ENCODE data around the gene UGT2B11. TPM values are rescaled to one million over a fixed set of nuclear protein-coding genes. Genes with fewer than 3 reads are reported as not detected.
"Not testable (repeated sequence)": the region's sequence is repeated elsewhere in the genome, so short reads cannot be mapped to it uniquely, and the experiment has no call there.

Gene UGT2B11
- polyA plus RNA-seq, 3 donors: 0.30 to 5.1 (median 4.6) TPM

GRCh38 chr4:69170233-69171134, 44.1 kb downstream of the UGT2B11 start:
- peak; percentile 33 for DNase-seq

DNA sequence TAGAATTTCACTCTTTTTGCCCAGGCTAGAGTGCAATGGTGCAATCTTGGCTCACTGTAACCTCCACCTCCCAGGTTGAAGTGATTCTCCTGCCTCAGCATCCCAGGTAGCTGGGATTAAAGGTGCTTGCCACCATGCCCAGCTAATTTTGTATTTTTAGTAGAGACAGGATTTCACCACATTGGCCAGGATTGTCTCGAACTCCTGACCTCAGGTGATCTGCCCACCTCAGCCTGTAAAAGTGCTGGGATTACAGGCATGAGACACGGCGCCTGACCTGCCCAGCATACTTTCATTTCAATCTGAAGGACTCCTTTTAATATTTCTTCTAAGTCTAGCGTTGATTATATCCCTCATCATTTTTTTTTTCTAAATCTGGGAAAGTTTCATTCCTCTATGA, 45.4 kb downstream of the UGT2B11 start:
- DNase-seq: not testable (repeated sequence)

- no peak for DNase-seq
Observed at GRCh38 chr4:69167300-69167699, 47.2 kb downstream of the UGT2B11 start.

GRCh38 chr4:69166376-69166775, 48.2 kb downstream of the UGT2B11 start:
- DNase-seq: not testable (repeated sequence)

DNA sequence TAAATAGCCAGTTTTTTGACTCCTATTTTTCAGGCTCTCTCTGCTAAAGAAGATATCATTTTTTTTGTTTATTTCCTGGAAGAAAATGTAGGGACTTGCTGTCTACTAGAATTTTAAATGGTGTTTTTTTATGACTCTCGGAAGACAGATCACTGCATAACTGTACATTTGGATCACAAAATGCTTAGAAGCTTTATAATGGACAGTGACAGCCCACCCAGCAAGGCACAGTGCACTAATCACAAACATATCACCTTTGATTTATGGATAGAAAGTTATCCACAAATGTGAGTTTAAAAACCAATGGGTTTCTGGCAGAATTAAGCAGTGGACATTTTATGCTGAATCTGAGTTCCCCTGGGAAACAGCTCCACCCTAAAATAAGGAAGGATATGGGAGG, 48.8 kb downstream of the UGT2B11 start:
- not testable (repeated sequence) for DNase-seq

DNA sequence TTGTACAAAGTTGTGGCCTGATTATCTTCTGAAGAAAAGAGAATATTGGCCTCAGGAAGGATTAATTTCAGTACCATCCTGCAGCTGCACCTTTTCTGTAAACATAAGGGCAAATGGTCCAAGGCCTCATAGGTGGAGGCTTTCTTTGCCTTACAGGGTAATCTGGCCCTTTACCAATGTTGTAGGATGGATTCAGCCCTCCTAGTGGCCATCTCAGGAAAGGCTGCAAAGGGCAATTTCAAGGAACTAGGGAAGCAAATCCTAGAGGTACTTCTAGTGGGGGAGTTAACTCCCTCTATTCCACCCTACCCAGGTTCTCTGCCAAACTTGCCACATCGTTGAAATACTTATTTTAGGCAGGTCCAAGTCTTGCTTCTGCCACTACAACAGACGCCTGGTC, 57.6 kb downstream of the UGT2B11 start:
- no peak for DNase-seq

DNA sequence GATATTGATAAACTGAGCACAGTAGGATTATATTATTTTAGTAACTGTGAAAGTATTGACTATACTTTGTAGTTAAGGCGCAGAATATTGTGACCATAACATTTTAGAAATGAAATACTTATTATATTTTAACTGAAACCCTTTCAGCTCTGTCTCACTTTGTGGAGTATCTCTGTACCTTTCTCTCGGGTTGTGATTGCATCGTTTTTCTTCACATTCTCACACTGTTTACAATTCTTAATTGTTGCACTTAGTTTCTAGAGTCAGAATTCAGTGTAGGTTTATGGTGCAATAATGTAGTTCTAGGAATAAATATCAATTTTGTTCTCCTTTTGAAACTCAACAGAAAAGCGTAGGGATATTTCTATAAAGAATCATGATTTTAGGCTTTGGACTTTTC, 60.5 kb downstream of the UGT2B11 start:
- DNase-seq: no peak

Other genes with a start within 250 kb of the UGT2B11 start
- gene UGT2B7, start 118.3 kb downstream of the UGT2B11 start, polyA plus RNA-seq (ENCODE audit: insufficient read length in 3 of 3): 100 to 1,000 TPM in 1 of 3 donors, 10 to 100 TPM in 2; 78.0 to 102 (median 87.8) TPM
- under 1 TPM in 2 of 3 donors, not detected in 1; 0.07 to 0.21 TPM for gene UGT2B28, start 65.7 kb upstream of the UGT2B11 start, polyA plus RNA-seq (ENCODE audit: insufficient read length in 3 of 3)